H1 (cell line): ENCODE results near the gene PDK1.

Experiments used
- CBX8 ChIP-seq: fragments of 300-800, 300-1000 bp; sonication (generic); IDR thresholded peaks from 2 replicates; pipeline ENCODE4 v1.7.1; 2016; ENCODE audit warnings: low read depth, low read length, borderline replicate concordance
- CTCF ChIP-seq, 3 experiments: IDR thresholded peaks; 1 replicate in 2 of 3; 2 replicates in 1 of 3; pipeline versions ENCODE4 v1.5.1 to v1.6.1; 2011; ENCODE audit warnings: low read length in 3 of 3, mild to moderate bottlenecking in 3 of 3, inconsistent platforms in 2 of 3, low read depth in 1 of 3, moderate library complexity in 1 of 3; ENCODE audit not compliant: insufficient read depth in 1 of 3; ENCODE audit errors: control extremely low read depth in 1 of 3
- EP300 ChIP-seq, 2 experiments: IDR thresholded peaks; 1 replicate in 1 of 2; 2 replicates in 1 of 2; pipeline ENCODE4 v1.6.1; 2011 to 2012; ENCODE audit warnings: low read depth in 2 of 2, low read length in 2 of 2, mild to moderate bottlenecking in 2 of 2, borderline replicate concordance in 1 of 2, inconsistent platforms in 1 of 2, moderate library complexity in 1 of 2
- KDM1A ChIP-seq: fragments of 200-600, 300-600 bp; sonication (generic); IDR thresholded peaks from 2 replicates; pipeline ENCODE4 v1.7.1; 2016; ENCODE audit warnings: mild to moderate bottlenecking, low read length, borderline replicate concordance
- MAX ChIP-seq: IDR thresholded peaks from 2 replicates; pipeline ENCODE4 v1.6.1; 2012; ENCODE audit warnings: inconsistent platforms
- POLR2A ChIP-seq, 2 experiments: IDR thresholded peaks; 1 replicate in 1 of 2; 2 replicates in 1 of 2; pipeline ENCODE4 v1.6.1; 2011; ENCODE audit warnings: low read depth in 2 of 2, low read length in 2 of 2, mild to moderate bottlenecking in 2 of 2; ENCODE audit errors: control extremely low read depth in 1 of 2

GRCh38 chr2:172574965-172575364 lies 19.1 kb downstream of the PDK1 start:
- TF ChIP-seq KDM1A (no peak), CTCF (IDR thresholded peaks at IDR 0.05; ENCODE audit: control extremely low read depth in 1 of 3, insufficient read depth in 1 of 3, low read depth in 1 of 3, low read length in 3 of 3) (no peak), CBX8 (no peak), MAX (no peak), EP300 (IDR thresholded peaks at IDR 0.05; ENCODE audit: borderline replicate concordance in 1 of 2, low read depth in 2 of 2, low read length in 2 of 2) (no peak), POLR2A (IDR thresholded peaks at IDR 0.05; ENCODE audit: control extremely low read depth in 1 of 2, low read depth in 2 of 2, low read length in 2 of 2) (no peak)
